H1 (cell line): ENCODE measurements around the gene MAML3. TPM values are rescaled to one million over a fixed set of nuclear protein-coding genes. Genes with fewer than 3 reads are reported as not detected.

Experiments used
- CTCF ChIA-PET: fragments of 300-600 bp; sonication (Branson Sonifier 250); formaldehyde crosslinking; loops from one replicate; lab custom pipeline; 2021; ENCODE audit not compliant: partially characterized antibody; lab: Charles Lee
- POLR2A ChIA-PET: fragments of 300-600 bp; sonication (Branson Sonifier 250); formaldehyde crosslinking; loops from one replicate; lab custom pipeline; 2021; ENCODE audit warnings: inconsistent platforms; ENCODE audit not compliant: partially characterized antibody; lab: Charles Lee
- DNase-seq, 2 experiments: peaks; one replicate each; pipeline versions ENCODE4 v3.0.0 to v3.0.0-alpha.2; 2010 to 2022; ENCODE audit warnings: low spot score in 2 of 2, low read depth in 1 of 2, mixed read lengths in 1 of 2
- FAIRE-seq: peaks from 2 replicates; lab custom pipeline; 2011; peaks lifted over from hg19 to GRCh38; lab: Jason Lieb, UNC
- H2AFZ ChIP-seq: 2 replicates; pipeline ENCODE4 v1.8.1; 2012; ENCODE audit warnings: low read length, inconsistent platforms
- H2AK5ac ChIP-seq: 2 replicates; pipeline ENCODE4 v1.6.1; 2013; ENCODE audit warnings: low read depth, low read length
- H2BK120ac ChIP-seq: replicated peaks from 2 replicates; pipeline ENCODE3; 2013; ENCODE audit warnings: low read depth, low read length, inconsistent platforms
- H2BK12ac ChIP-seq: 2 replicates; pipeline ENCODE4 v1.6.1; 2013; ENCODE audit warnings: low read depth, low read length
- H2BK15ac ChIP-seq: 2 replicates; pipeline ENCODE4 v1.6.1; 2013; ENCODE audit warnings: low read length
- H2BK20ac ChIP-seq: 2 replicates; pipeline ENCODE4 v1.6.1; 2013; ENCODE audit warnings: low read length
- H2BK5ac ChIP-seq: 2 replicates; pipeline ENCODE4 v1.6.1; 2013; ENCODE audit warnings: low read depth, low read length
- H3K14ac ChIP-seq: 2 replicates; pipeline ENCODE4 v1.6.1; 2013; ENCODE audit warnings: inconsistent platforms; ENCODE audit not compliant: insufficient read length
- H3K18ac ChIP-seq: 2 replicates; pipeline ENCODE4 v1.6.1; 2013; ENCODE audit warnings: low read length; ENCODE audit errors: extremely low read depth
- H3K23ac ChIP-seq: 2 replicates; pipeline ENCODE4 v1.6.1; 2013; ENCODE audit warnings: inconsistent platforms; ENCODE audit not compliant: insufficient read length
- H3K23me2 ChIP-seq: 2 replicates; pipeline ENCODE4 v1.6.1; 2013; ENCODE audit warnings: low read depth, low read length
- H3K27ac ChIP-seq: 2 replicates; pipeline ENCODE4 v1.6.1; 2011; ENCODE audit warnings: low read depth, low read length, inconsistent platforms
- H3K27me3 ChIP-seq, 4 experiments: replicated peaks in 1 of 4; 1 replicate in 1 of 4; 2 replicates in 3 of 4; pipeline versions ENCODE4 v1.6.1 to v1.8.1; 2011 to 2013; ENCODE audit warnings: low read length in 3 of 4, mild to moderate bottlenecking in 3 of 4, inconsistent platforms in 2 of 4, mixed read lengths in 2 of 4, moderate library complexity in 1 of 4; ENCODE audit not compliant: control insufficient read depth in 3 of 4, insufficient read depth in 3 of 4; ENCODE audit errors: extremely low read depth in 1 of 4
- H3K36me3 ChIP-seq, 4 experiments: 2 replicates each; pipeline versions ENCODE4 v1.6.1 to v1.8.1; 2011 to 2013; ENCODE audit warnings: mild to moderate bottlenecking in 4 of 4, low read length in 3 of 4, moderate library complexity in 2 of 4, control low read depth in 1 of 4, inconsistent platforms in 1 of 4; ENCODE audit not compliant: insufficient read depth in 4 of 4, control insufficient read depth in 2 of 4
- H3K4ac ChIP-seq: replicated peaks from 2 replicates; pipeline ENCODE3; 2013; ENCODE audit warnings: low read length, low read depth, mixed read lengths, inconsistent platforms; ENCODE audit not compliant: insufficient read length
- H3K4me1 ChIP-seq, 4 experiments: replicated peaks in 1 of 4; 1 replicate in 1 of 4; 2 replicates in 3 of 4; pipeline versions ENCODE4 v1.6.1 to v1.8.1; 2011 to 2013; ENCODE audit warnings: low read length in 3 of 4, inconsistent platforms in 2 of 4, mixed read lengths in 1 of 4; ENCODE audit not compliant: insufficient read depth in 4 of 4, control insufficient read depth in 3 of 4
- H3K4me2 ChIP-seq, 2 experiments: 2 replicates each; pipeline versions ENCODE4 v1.6.1 to v1.8.1; 2011 to 2013; ENCODE audit warnings: low read depth in 2 of 2, low read length in 2 of 2, control low read depth in 1 of 2, inconsistent platforms in 1 of 2, mild to moderate bottlenecking in 1 of 2; ENCODE audit not compliant: insufficient read depth in 1 of 2
- H3K4me3 ChIP-seq, 4 experiments: fragments of 200-600, 300-600 bp in 1 of 4; sonication (generic), shearing (Covaris generic), sonication (Bioruptor Twin) in 1 of 4; 2 replicates each; pipeline versions ENCODE4 v1.5.1 to v1.8.1; 2011 to 2016; ENCODE audit warnings: low read length in 4 of 4, low read depth in 3 of 4, control low read depth in 2 of 4, inconsistent platforms in 2 of 4, mild to moderate bottlenecking in 2 of 4, mixed read lengths in 1 of 4, moderate library complexity in 1 of 4; ENCODE audit not compliant: insufficient read depth in 2 of 4; ENCODE audit errors: extremely low read depth in 1 of 4
- H3K56ac ChIP-seq: replicated peaks from 2 replicates; pipeline ENCODE3; 2013; ENCODE audit warnings: low read depth, mild to moderate bottlenecking, mixed read lengths, low read length, inconsistent platforms; ENCODE audit not compliant: insufficient read length
- H3K79me1 ChIP-seq: 2 replicates; pipeline ENCODE4 v1.6.1; 2013; ENCODE audit warnings: low read depth, low read length, control low read depth
- H3K79me2 ChIP-seq, 2 experiments: 2 replicates each; pipeline versions ENCODE4 v1.6.1 to v1.8.1; 2012 to 2013; ENCODE audit warnings: low read length in 2 of 2, mild to moderate bottlenecking in 2 of 2, inconsistent platforms in 1 of 2; ENCODE audit not compliant: insufficient read depth in 2 of 2, control insufficient read depth in 1 of 2
- H3K9ac ChIP-seq, 4 experiments: replicated peaks in 1 of 4; 1 replicate in 1 of 4; 2 replicates in 3 of 4; pipeline versions ENCODE4 v1.6.1 to v1.8.1; 2011 to 2013; ENCODE audit warnings: low read depth in 3 of 4, low read length in 3 of 4, control low read depth in 2 of 4, mild to moderate bottlenecking in 2 of 4, moderate library complexity in 2 of 4, inconsistent platforms in 1 of 4; ENCODE audit errors: extremely low read depth in 1 of 4
- H3K9me3 ChIP-seq, 2 experiments: 2 replicates each; pipeline versions ENCODE4 v1.6.1 to v1.8.1; 2012 to 2013; ENCODE audit warnings: mild to moderate bottlenecking in 2 of 2, moderate library complexity in 2 of 2, control low read depth in 1 of 2, inconsistent platforms in 1 of 2, low read depth in 1 of 2, low read length in 1 of 2, mixed read lengths in 1 of 2; ENCODE audit not compliant: insufficient read depth in 2 of 2
- H4K20me1 ChIP-seq, 2 experiments: replicated peaks in 1 of 2; 2 replicates each; pipeline versions ENCODE3 to v1.8.1; 2011 to 2013; ENCODE audit warnings: inconsistent platforms in 2 of 2, low read length in 2 of 2, mild to moderate bottlenecking in 1 of 2; ENCODE audit not compliant: insufficient read depth in 2 of 2, control insufficient read depth in 1 of 2
- H4K5ac ChIP-seq: 2 replicates; pipeline ENCODE4 v1.6.1; 2013; ENCODE audit warnings: low read length, low read depth, mixed read lengths, inconsistent platforms; ENCODE audit not compliant: insufficient read length
- H4K8ac ChIP-seq: 2 replicates; pipeline ENCODE4 v1.8.0; 2013; ENCODE audit warnings: mild to moderate bottlenecking, moderate library complexity, low read length, inconsistent platforms; ENCODE audit not compliant: insufficient read depth; ENCODE audit errors: extremely low read depth
- H4K91ac ChIP-seq: replicated peaks from 2 replicates; pipeline ENCODE3; 2013; ENCODE audit warnings: low read length, mixed read lengths, inconsistent platforms; ENCODE audit not compliant: insufficient read length
- BCL11A ChIP-seq, 2 experiments: IDR thresholded peaks; one replicate each; pipeline ENCODE4 v1.6.1; 2011; ENCODE audit warnings: low read depth in 2 of 2, low read length in 2 of 2, mild to moderate bottlenecking in 2 of 2
- TAF7 ChIP-seq: optimal IDR thresholded peaks from 2 replicates; pipeline ENCODE3; 2011; ENCODE audit warnings: low read depth, mild to moderate bottlenecking, inconsistent platforms, low read length, moderate library complexity, borderline replicate concordance
- WGBS, 2 experiments: shearing (Covaris generic) in 1 of 2; methylation state at CpG; one replicate each; pipeline versions ENCODE4 v1.1.6 to v1.1.7; 2013 to 2015; ENCODE audit warnings: low lambda C conversion rate in 2 of 2, mixed read lengths in 2 of 2, inconsistent platforms in 1 of 2, low coverage in 1 of 2, missing lambda C conversion rate in 1 of 2; ENCODE audit not compliant: insufficient replicate concordance in 2 of 2, insufficient coverage in 1 of 2, insufficient read length in 1 of 2; ENCODE audit errors: extremely low coverage in 1 of 2, missing lambda C conversion rate in 1 of 2; 5-methylcytosine and 5-hydroxymethylcytosine counted together
- polyA plus RNA-seq, 7 experiments: library from polyadenylated mRNA; depleted of rRNA in 3 of 7; stranded (reverse) in 5 of 7; unstranded in 2 of 7; fragments of >200 nt in 5 of 7; fragments of 200-250 nt in 2 of 7; gene quantifications; 1 replicate in 5 of 7; 2 replicates in 1 of 7; 4 replicates in 1 of 7; pipeline versions ENCODE4 v1.2.1 to v1.2.3, GENCODE V29; 2011 to 2013; ENCODE audit warnings: missing spikeins in 2 of 7, mixed read lengths in 2 of 7
- total RNA-seq: library from RNA; stranded (reverse); fragmentation: NEBNext Ultra II Directional; extraction: Animal tissue kit (Norgen Biotek cat#: 25700); gene quantifications from 2 replicates; pipeline ENCODE4 v1.2.1, GENCODE V29; 2021
- TF ChIP-seq, protein P1 (sequence below): IDR thresholded peaks from 2 replicates; pipeline ENCODE4 v1.6.1; 2011; ENCODE audit warnings: low read depth, mild to moderate bottlenecking, low read length; ENCODE audit not compliant: insufficient read depth

MAML3 gene
- total and polyA plus RNA-seq, 2 of the 8 experiments (the other 6 are each of a cell fraction or from before 2014, with no cell fraction given), result 2.1 to 5.7 TPM

DNA sequence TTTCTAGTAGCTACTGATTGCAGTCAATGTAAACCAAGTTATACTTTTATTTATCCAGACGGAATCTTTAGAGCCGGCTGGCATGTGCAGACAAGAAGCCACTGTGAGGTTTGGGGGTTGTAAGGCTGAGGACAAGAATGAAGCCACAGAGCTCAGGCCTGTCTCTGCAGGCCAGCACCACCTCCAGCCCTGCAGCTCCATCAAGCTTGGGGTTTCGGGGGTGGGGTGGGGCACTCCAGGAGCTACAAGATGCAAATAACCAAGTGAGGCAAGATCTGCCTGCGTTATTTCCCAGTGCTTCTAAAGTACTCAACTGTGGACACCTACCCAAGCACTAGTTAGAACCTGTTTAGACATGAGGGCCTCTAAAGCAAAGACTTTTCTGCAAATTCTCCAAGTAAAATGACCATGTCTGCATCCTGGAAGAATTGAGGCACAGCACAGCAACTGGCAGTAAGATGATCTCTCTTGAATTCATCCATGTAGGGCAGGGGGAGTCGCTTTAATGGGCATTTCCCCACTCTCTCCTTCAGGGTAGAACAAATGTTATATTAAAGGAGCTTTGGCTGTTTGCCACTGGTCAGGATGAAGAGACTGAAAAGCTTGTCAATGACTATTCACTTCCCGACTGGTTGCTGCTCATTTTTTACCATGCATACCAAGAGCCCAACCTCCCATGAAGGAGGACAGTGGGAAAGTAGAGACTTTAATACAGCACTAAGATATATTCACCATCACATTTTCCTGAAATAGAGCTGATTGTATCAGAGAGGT is 265.8 kb downstream of the MAML3 start:
- H3K23me2 ChIP-seq, result no peaks in the 10 kb centered on the region; the same call in 1 of the 2 replicates
- no peak overlapping the region for H3K56ac ChIP-seq
- H3K4me3 ChIP-seq, result no peak overlapping the region
- H3K9me3 ChIP-seq, result no peaks in the 10 kb centered on the region
- H2BK5ac ChIP-seq, result no peak overlapping the region
- no peak for DNase-seq
- H3K79me1 ChIP-seq, result no peaks in the 10 kb centered on the region
- no peak overlapping the region for H4K5ac ChIP-seq
- CTCF ChIA-PET, result interaction anchor here (0.6 to 2.1 kb wide), 8 partner anchors 9 to 364 kb away, joined by 3 to 5 read pairs (median 4); no protein-coding TSS in a partner anchor
- no peak overlapping the region for H3K14ac ChIP-seq
- 72% methylated on average over 6 of the region's 6 CpGs; no CpG with 5 or more reads in 1 of the 2 experiments for WGBS, 2 experiments
- TF ChIP-seq, protein P1, sequence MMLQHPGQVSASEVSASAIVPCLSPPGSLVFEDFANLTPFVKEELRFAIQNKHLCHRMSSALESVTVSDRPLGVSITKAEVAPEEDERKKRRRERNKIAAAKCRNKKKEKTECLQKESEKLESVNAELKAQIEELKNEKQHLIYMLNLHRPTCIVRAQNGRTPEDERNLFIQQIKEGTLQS, result no peak
- TF ChIP-seq TAF7 (peak; percentile 11), BCL11A (IDR thresholded peaks at IDR 0.05; ENCODE audit: low read depth in 2 of 2, low read length in 2 of 2) (no peak)
- TF ChIP-seq, all 59 proteins: peak for 1
- H3K23ac ChIP-seq, result no peak overlapping the region
- H2BK20ac ChIP-seq, result no peak overlapping the region
- no peak overlapping the region for H2AK5ac ChIP-seq
- H2AFZ ChIP-seq, result no peak overlapping the region
- H3K18ac ChIP-seq, result no peak overlapping the region
- no peaks in the 10 kb centered on the region for H3K79me2 ChIP-seq
- no peak overlapping the region for H3K4me2 ChIP-seq
- POLR2A ChIA-PET, result interaction anchor here (0.6 to 1.3 kb wide), 2 partner anchors 9 to 13 kb away, joined by 3 read pairs; no protein-coding TSS in a partner anchor
- no peak overlapping the region for H4K91ac ChIP-seq
- no peak overlapping the region for H3K9ac ChIP-seq
- no peak overlapping the region for H4K8ac ChIP-seq
- peaks cover 0 to 6% (median 5%) of the 10 kb centered on the region in 4 experiments; a peak in 5 of 7 replicates for H3K4me1 ChIP-seq
- no peak for FAIRE-seq
- no peaks in the 10 kb centered on the region for H3K36me3 ChIP-seq
- H4K20me1 ChIP-seq, result no peaks in the 10 kb centered on the region
- no peak overlapping the region for H2BK120ac ChIP-seq
- H3K27me3 ChIP-seq, result no peaks in the 10 kb centered on the region
- H3K27ac ChIP-seq, result no peak overlapping the region
- no peak overlapping the region for H2BK12ac ChIP-seq
- no peak overlapping the region for H2BK15ac ChIP-seq
- no peak overlapping the region for H3K4ac ChIP-seq
